Tibial nerve (tissue), 3 donors: ENCODE results near the gene ARMC12.

Source experiments
- CTCF ChIP-seq, 5 experiments: fragments of 200-600 bp in 3 of 5; fragments of 450-650 bp in 2 of 5; sonication (generic) in 3 of 5; IDR thresholded peaks; one replicate each; pipeline ENCODE4 v1.5.1; 2016 to 2019; ENCODE audit warnings: antibody characterized with exemption in 5 of 5, mild to moderate bottlenecking in 3 of 5, moderate library complexity in 2 of 5
- POLR2A ChIP-seq, 2 donors: fragments of 450-650 bp; IDR thresholded peaks; one replicate each; pipeline ENCODE4 v1.6.1; 2017; ENCODE audit warnings: antibody characterized with exemption in 2 of 2, mild to moderate bottlenecking in 2 of 2, moderate library complexity in 2 of 2

- TF ChIP-seq CTCF (IDR thresholded peaks at IDR 0.05): no peak
- no peak for TF ChIP-seq POLR2A (IDR thresholded peaks at IDR 0.05)
These were observed 40.7 kb downstream of the ARMC12 start for GRCh38 chr6:35777356-35778102.
